Spleen (tissue), 11 donors: ENCODE data around the gene SYNGAP1. TPM values are rescaled to one million over a fixed set of nuclear protein-coding genes. Genes with fewer than 3 reads are reported as not detected.
"Not testable (repeated sequence)": the region's sequence is repeated elsewhere in the genome, so short reads cannot be mapped to it uniquely, and the experiment has no call there.

Source experiments
- DNase-seq: peaks from one replicate; pipeline ENCODE4 v3.0.0-alpha.2; 2020
- H3K27ac ChIP-seq, 8 donors: fragments of 200-600 bp; sonication (generic) in 7 of 8; 1 replicate in 4 of 8; 2 replicates in 4 of 8; pipeline versions ENCODE4 v1.5.0 to v1.8.0; 2016 to 2021; ENCODE audit warnings: inconsistent platforms in 4 of 8, mild to moderate bottlenecking in 4 of 8, moderate library complexity in 1 of 8
- H3K27me3 ChIP-seq, 7 donors: fragments of 200-600 bp; sonication (generic) in 6 of 7; replicated peaks in 1 of 7; 1 replicate in 4 of 7; 2 replicates in 3 of 7; pipeline versions ENCODE4 v1.5.0 to v1.8.0; 2016 to 2021; ENCODE audit warnings: inconsistent platforms in 3 of 7, mild to moderate bottlenecking in 1 of 7
- H3K36me3 ChIP-seq, 6 donors: fragments of 200-600 bp; sonication (generic) in 5 of 6; 1 replicate in 4 of 6; 2 replicates in 2 of 6; pipeline versions ENCODE4 v1.5.0 to v1.8.0; 2016 to 2021; ENCODE audit warnings: inconsistent platforms in 2 of 6
- H3K4me1 ChIP-seq, 6 donors: fragments of 200-600 bp; sonication (generic) in 5 of 6; 1 replicate in 3 of 6; 2 replicates in 3 of 6; pipeline versions ENCODE4 v1.5.0 to v1.8.0; 2016 to 2021; ENCODE audit warnings: inconsistent platforms in 3 of 6
- H3K4me3 ChIP-seq, 8 donors: fragments of 200-600 bp; sonication (generic) in 7 of 8; 1 replicate in 4 of 8; 2 replicates in 4 of 8; pipeline versions ENCODE4 v1.5.0 to v1.8.0; 2016 to 2021; ENCODE audit warnings: inconsistent platforms in 4 of 8, mild to moderate bottlenecking in 4 of 8, moderate library complexity in 2 of 8
- H3K9me3 ChIP-seq, 8 donors: fragments of 200-600 bp; sonication (generic) in 7 of 8; 1 replicate in 4 of 8; 2 replicates in 4 of 8; pipeline versions ENCODE4 v1.5.0 to v1.8.0; 2016 to 2021; ENCODE audit warnings: inconsistent platforms in 4 of 8
- POLR2A ChIP-seq, 3 donors: fragments of 450-650 bp; IDR thresholded peaks; one replicate each; pipeline ENCODE4 v1.5.1; 2017; ENCODE audit warnings: antibody characterized with exemption in 3 of 3, mild to moderate bottlenecking in 1 of 3
- POLR2AphosphoS5 ChIP-seq, 3 donors: sonication (generic); formaldehyde crosslinking; IDR thresholded peaks; one replicate each; pipeline ENCODE4 v1.5.1; 2017; ENCODE audit warnings: antibody characterized with exemption in 3 of 3
- WGBS, 5 donors: extraction: QIAGEN DNeasy Blood & Tissue Kit in 3 of 5; methylation state at CpG; one replicate each; pipeline versions ENCODE4 v1.1.5 to v1.1.7; 2013 to 2018; 5-methylcytosine and 5-hydroxymethylcytosine counted together
- intact Hi-C: fragments of 100-400 bp; cut with DNase I; formaldehyde crosslinking; loops from one replicate; pipeline ENCODE4 v1.15.0; 2023; ENCODE audit warnings: low total_unique reads
- polyA plus RNA-seq, 3 donors: library from polyadenylated mRNA; stranded (reverse); fragments of 200-250 nt; gene quantifications; one replicate each; pipeline ENCODE4 v1.2.1, GENCODE V29; 2013
- total RNA-seq, 7 donors: library from RNA; depleted of rRNA in 3 of 7; stranded (reverse); fragments of >200 nt in 3 of 7; fragmentation: NEBNext Ultra II Directional in 4 of 7; extraction: Animal tissue kit (Norgen Biotek cat#: 25700) in 4 of 7; gene quantifications; one replicate each; pipeline versions ENCODE4 v1.1.0 to v1.2.1, GENCODE V29; 2016 to 2021
- TF ChIP-seq, protein P1 (sequence below), 11 experiments: fragments of 200-600 bp in 7 of 11; fragments of 450-650 bp in 4 of 11; sonication (generic) in 4 of 11; IDR thresholded peaks in 8 of 11; conservative IDR thresholded peaks in 3 of 11; 1 replicate in 7 of 11; 2 replicates in 4 of 11; pipeline versions ENCODE4 v1.4.0 to v1.8.0; 2016 to 2021; ENCODE audit warnings: antibody characterized with exemption in 11 of 11, inconsistent platforms in 4 of 11, mild to moderate bottlenecking in 1 of 11
- donor health status: healthy with polysubstance abuse.
- donor health status: DM: no; HTN: no; CAD: no; lungs with moderate emphysema.
- donor health status: DM: no; HTN: no; CAD: no.
- donor health status: Bipolar disorder and iron deficiency.
- donor health status: healthy.
- donor health status: DM: no; HTN: no; CAD: no.
- donor health status: DM: yes; HTN: yes; CAD: no.

SYNGAP1 gene
- total and polyA plus RNA-seq, 10 donors: 3.6 to 30.8 (median 23.9) TPM

DNA sequence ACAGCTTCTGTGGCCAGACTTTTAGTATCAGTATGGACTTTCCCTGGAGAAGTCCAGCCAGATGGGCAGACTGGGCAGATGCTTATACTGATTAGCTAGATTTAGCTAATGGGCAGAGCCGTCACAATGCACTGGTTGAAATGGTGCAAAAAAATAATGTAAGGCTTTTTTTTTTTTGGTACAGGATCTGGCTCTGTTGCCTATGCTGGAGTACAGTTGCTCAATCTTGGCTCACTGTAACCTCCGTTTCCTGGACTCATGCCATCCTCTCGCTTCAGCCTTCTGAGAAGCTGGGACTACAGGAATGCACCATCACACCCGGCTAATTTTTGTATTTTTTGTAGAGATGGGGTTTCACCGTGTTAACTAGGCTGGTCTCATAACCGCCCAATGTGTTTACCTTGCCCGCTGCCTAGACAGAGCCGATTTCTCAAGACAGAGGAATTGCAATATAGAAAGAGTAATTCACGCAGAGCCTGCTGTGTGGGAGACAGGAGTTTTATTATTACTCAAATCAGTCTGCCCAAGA, 44.7 kb upstream of the SYNGAP1 start:
- DNase-seq: no peak
- H3K4me1 ChIP-seq: peaks cover 3 to 37% (median 17%) of the 10 kb centered on the region in 6 donors
- TF ChIP-seq POLR2AphosphoS5 (IDR thresholded peaks at IDR 0.05) (peak in 1 of 3 donors; percentile 41), POLR2A (IDR thresholded peaks at IDR 0.05) (no peak)
- H3K9me3 ChIP-seq: no peaks in the 10 kb centered on the region
- WGBS, 5 donors: 25 to 54% (median 39%) methylated on average over 9 of the region's 9 CpGs
- no peaks in the 10 kb centered on the region for H3K36me3 ChIP-seq
- H3K27ac ChIP-seq: peak overlapping the region in 6 of 8 donors; percentile 20 to 76 (median 53)
- intact Hi-C loops: no loop called here
- H3K27me3 ChIP-seq: no peaks in the 10 kb centered on the region
- no peak overlapping the region for H3K4me3 ChIP-seq

DNA sequence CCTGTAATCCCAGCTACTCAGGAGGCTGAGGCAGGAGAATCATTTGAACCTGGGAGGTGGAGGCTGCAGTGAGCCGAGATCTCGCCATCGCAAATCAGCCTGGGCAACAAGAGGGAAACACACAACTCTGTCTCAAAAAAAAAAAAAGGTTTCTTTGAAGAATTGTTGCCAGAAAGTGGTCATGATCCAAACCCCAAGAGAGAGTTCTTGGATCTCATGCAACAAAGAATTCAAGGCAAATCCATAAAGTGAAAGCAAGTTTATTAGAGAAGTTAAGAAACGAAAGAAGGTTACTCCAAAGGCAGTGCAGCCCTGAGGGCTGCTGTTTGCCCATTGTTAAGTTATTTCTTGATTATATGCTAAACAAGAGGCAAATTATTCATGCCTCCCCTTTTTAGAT, 42.7 kb upstream of the SYNGAP1 start:
- Histone ChIP-seq H3K36me3 (no peaks in the 10 kb centered on the region), H3K4me1 (peaks cover 3 to 37% (median 17%) of the 10 kb centered on the region in 6 donors), H3K27me3 (no peaks in the 10 kb centered on the region), H3K4me3 (no peak overlapping the region), H3K9me3 (no peaks in the 10 kb centered on the region), H3K27ac (no peak overlapping the region)
- WGBS, 5 donors: 88 to 97% (median 95%) methylated on average over 4 of the region's 4 CpGs
- TF ChIP-seq, protein P1, sequence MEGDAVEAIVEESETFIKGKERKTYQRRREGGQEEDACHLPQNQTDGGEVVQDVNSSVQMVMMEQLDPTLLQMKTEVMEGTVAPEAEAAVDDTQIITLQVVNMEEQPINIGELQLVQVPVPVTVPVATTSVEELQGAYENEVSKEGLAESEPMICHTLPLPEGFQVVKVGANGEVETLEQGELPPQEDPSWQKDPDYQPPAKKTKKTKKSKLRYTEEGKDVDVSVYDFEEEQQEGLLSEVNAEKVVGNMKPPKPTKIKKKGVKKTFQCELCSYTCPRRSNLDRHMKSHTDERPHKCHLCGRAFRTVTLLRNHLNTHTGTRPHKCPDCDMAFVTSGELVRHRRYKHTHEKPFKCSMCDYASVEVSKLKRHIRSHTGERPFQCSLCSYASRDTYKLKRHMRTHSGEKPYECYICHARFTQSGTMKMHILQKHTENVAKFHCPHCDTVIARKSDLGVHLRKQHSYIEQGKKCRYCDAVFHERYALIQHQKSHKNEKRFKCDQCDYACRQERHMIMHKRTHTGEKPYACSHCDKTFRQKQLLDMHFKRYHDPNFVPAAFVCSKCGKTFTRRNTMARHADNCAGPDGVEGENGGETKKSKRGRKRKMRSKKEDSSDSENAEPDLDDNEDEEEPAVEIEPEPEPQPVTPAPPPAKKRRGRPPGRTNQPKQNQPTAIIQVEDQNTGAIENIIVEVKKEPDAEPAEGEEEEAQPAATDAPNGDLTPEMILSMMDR (IDR thresholded peaks at IDR 0.05 in 8 of 11, conservative IDR thresholded peaks at IDR 0.05 in 3 of 11): no peak
- no peak for TF ChIP-seq POLR2A (IDR thresholded peaks at IDR 0.05)
- no peak for TF ChIP-seq POLR2AphosphoS5 (IDR thresholded peaks at IDR 0.05)
- no peak for DNase-seq
- intact Hi-C loops: no loop called here

DNA sequence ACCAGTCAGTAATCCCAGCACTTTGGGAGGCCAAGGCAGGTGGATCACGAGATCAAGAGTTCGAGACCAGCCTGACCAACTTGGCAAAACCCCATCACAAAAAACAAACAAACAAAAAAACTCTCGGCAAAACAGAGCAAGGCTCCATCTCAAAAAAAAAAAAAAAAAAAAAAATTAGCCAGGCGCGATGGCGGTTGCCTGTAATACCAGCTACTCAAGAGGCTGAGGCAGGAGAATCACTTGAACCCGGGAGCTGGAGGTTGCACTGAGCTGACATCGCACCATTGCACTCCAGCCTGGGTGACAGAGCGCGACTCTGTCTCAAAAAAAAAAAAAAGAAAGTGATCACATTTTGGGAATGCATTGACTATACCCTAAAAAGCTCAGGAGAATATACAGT, 40.7 kb upstream of the SYNGAP1 start:
- H3K9me3 ChIP-seq, H3K36me3 ChIP-seq, H3K27me3 ChIP-seq, DNase-seq, intact Hi-C loops, H3K27ac ChIP-seq, H3K4me3 ChIP-seq: not testable (repeated sequence)
- H3K4me1 ChIP-seq: peaks cover 3 to 20% (median 15%) of the 10 kb centered on the region in 6 donors
- 92 to 98% (median 93%) methylated on average over 9 to 10 of the region's 10 CpGs for WGBS, 5 donors

DNA sequence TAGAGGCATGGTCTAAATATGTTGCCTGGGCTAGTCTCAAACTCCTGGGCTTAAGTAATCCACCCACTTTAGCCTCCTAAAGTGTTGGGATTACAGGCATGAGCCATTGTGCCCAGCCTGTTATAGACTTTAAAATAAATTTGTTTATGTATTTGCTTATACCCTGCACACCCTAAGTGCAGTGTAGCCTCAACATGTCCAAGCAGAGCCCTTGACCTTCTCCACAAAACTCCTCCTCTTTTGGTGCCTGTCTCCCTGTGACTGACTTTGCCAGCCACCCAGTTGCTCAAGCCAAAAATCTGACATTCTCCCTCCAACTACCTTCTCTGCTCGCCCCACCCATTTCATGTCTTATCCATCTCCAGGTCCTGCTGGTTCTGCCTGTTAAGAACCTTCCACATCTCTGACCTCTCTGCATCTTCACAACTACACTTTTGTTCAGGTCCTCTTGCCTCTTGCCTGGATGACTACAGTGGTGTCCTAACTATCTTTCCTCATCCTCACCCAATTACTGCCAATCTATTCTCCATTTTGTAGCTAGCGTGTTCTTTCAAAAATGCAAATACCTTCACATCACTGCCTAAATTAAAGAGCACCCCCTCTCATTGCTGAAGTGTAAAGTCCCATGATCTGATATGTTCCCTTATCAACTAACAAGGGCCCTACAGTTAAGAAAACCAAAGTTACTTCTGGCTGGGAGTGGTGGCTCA, 39.4 kb upstream of the SYNGAP1 start:
- intact Hi-C loops: no loop called here
- Histone ChIP-seq H3K9me3 (no peaks in the 10 kb centered on the region), H3K27ac (no peak overlapping the region), H3K4me3 (no peak overlapping the region), H3K4me1 (peaks cover 0 to 7% (median 5%) of the 10 kb centered on the region in 6 donors), H3K36me3 (no peaks in the 10 kb centered on the region), H3K27me3 (no peaks in the 10 kb centered on the region)
- no peak for DNase-seq
- TF ChIP-seq, protein P1 (IDR thresholded peaks at IDR 0.05 in 8 of 11, conservative IDR thresholded peaks at IDR 0.05 in 3 of 11): no peak
- TF ChIP-seq POLR2A (IDR thresholded peaks at IDR 0.05): no peak
- WGBS, 5 donors: 85 to 93% (median 89%) methylated on average over 2 of the region's 2 CpGs

DNA sequence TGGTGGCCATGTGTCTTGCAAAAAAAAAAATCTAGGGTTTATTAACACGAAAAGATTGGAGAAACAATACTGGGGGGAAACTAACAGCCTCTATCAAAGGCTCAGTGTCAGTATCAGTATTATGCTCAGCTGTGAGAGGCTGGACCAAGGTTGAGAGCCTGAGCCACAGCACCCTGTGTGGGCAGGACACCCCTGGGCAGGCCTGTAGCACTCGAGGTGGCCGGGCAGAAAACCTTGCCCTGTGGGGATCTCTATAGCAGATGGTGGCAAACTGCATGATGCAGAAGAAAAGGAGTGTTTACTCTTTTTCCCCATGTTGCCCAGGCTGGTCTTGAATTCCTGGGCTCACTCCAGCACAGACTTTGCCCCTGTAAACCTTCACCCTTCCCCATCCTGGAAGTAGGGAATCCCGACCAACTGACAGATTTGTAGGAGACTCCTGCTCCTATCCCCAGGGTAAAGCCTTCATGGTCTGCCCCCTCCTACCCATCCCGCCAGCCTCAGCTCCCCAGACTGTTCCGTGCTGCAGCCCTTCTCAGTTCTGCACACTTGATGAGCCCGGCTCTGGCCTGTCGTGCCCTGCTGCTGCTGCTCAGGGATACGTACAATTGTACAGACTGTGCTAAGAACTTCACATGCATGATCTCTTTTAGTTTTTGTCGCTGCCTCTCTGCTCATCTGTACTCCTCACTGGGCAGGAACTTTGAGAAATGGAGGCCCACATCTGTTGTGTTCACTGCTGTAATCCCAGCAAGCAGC, 36.3 kb upstream of the SYNGAP1 start:
- intact Hi-C loops: no loop called here
- 74 to 89% (median 80%) methylated on average over 9 to 10 of the region's 10 CpGs for WGBS, 5 donors

More for the DNA sequence above, 36.3 kb upstream of the SYNGAP1 start:
- Histone ChIP-seq H3K27me3 (no peaks in the 10 kb centered on the region), H3K36me3 (no peaks in the 10 kb centered on the region), H3K4me3 (no peak overlapping the region), H3K9me3 (no peaks in the 10 kb centered on the region), H3K27ac (no peak overlapping the region), H3K4me1 (no peaks in the 10 kb centered on the region)
- DNase-seq: no peak
- TF ChIP-seq, protein P1 (IDR thresholded peaks at IDR 0.05 in 8 of 11, conservative IDR thresholded peaks at IDR 0.05 in 3 of 11): no peak
